ENCODE measurements around the gene VCP. TPM values are rescaled to one million over a fixed set of nuclear protein-coding genes. Genes with fewer than 3 reads are reported as not detected.

The VCP gene
- total RNA-seq, 3 donors from 2014 or later (not counting 1 experiment from before 2014, with no cell fraction given): 303 to 338 (median 322) TPM

DNA sequence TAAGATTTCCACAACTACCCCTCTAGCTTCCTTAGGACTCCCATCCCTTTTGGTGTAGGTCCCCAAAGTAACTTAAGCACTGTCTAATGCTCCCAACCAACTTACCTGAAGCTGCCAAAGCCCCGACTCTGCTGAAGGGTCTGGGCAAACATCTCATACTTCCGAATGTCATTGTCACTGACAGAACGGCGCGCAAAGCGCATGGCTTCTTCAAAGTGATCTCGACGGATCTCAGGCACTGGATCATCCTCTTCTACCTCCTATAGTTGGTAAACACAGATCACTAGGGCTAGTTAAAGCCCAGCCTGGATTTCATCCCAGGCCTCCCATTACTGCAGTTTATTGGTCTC is 15.2 kb downstream of the VCP start:
- H3K27me3 ChIP-seq (ENCODE audit: control insufficient read depth, insufficient read depth, low read length): no peaks in the 10 kb centered on the region
- Mint-ChIP-seq H3K36me3 (peaks cover 37% of the 10 kb centered on the region), H3K27me3 (ENCODE audit: low read depth in 2 of 2) (no peaks in the 10 kb centered on the region), H3K4me1 (peaks cover 4 to 5% of the 10 kb centered on the region in 2 donors), H3K9me3 (no peaks in the 10 kb centered on the region), H3K27ac (peak overlapping the region; percentile 63 to 73), H3K4me3 (no peak overlapping the region)
- peaks cover 75% of the 10 kb centered on the region for H3K36me3 ChIP-seq (ENCODE audit: control insufficient read depth, insufficient read depth, low read length)
- DNase-seq: no peak
- peak in 1 of 3 donors; percentile 2 for ATAC-seq
- H3K4me3 ChIP-seq (ENCODE audit: low read length): no peak overlapping the region
- intact Hi-C loops (cut with micrococcal nuclease): no loop called here
- TF ChIP-seq, protein P1, sequence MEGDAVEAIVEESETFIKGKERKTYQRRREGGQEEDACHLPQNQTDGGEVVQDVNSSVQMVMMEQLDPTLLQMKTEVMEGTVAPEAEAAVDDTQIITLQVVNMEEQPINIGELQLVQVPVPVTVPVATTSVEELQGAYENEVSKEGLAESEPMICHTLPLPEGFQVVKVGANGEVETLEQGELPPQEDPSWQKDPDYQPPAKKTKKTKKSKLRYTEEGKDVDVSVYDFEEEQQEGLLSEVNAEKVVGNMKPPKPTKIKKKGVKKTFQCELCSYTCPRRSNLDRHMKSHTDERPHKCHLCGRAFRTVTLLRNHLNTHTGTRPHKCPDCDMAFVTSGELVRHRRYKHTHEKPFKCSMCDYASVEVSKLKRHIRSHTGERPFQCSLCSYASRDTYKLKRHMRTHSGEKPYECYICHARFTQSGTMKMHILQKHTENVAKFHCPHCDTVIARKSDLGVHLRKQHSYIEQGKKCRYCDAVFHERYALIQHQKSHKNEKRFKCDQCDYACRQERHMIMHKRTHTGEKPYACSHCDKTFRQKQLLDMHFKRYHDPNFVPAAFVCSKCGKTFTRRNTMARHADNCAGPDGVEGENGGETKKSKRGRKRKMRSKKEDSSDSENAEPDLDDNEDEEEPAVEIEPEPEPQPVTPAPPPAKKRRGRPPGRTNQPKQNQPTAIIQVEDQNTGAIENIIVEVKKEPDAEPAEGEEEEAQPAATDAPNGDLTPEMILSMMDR (IDR thresholded peaks at IDR 0.05): no peak
- no peaks in the 10 kb centered on the region for H3K4me1 ChIP-seq (ENCODE audit: control insufficient read depth, insufficient read depth, low read length)
- H3K9me3 ChIP-seq (ENCODE audit: control insufficient read depth, insufficient read depth, low read length): no peaks in the 10 kb centered on the region
- WGBS (ENCODE audit: insufficient coverage): 99% methylated on average over 8 of the region's 8 CpGs
- H3K27ac ChIP-seq (ENCODE audit: low read length): no peak overlapping the region

DNA sequence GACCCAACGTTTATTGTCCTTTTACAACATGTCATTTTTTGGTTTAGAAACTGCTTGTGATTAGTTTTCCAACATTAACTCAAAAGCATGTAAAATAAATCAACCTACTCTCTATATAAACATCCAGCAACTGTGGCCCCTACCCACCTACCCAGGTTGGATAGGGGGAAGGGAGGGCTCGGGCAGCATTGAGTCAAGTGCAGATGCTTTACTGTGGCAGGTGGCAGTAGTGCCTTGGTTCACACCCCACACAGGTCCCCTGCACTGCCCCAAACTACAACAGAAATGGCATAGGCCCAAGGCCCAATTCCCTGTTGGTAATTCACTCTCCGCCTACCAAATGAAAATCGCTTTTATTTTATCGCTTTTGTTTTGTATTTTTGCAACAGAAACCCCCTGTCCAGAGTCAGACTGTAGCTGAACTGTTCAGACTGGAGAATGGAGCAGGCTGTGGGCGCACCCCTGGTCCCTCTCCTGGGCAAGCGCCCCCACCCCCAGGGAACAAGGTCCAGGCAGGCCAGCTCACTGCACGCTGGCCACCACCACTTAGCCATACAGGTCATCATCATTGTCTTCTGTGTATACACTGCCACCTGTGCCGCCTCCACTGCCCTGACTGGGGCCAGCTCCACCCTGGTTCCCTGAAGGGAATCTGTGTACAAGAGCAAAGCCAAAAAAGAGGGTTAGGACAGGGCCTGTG is 15.7 kb downstream of the VCP start:
- Histone ChIP-seq H3K9me3 (ENCODE audit: control insufficient read depth, insufficient read depth, low read length) (no peaks in the 10 kb centered on the region), H3K27me3 (ENCODE audit: control insufficient read depth, insufficient read depth, low read length) (no peaks in the 10 kb centered on the region), H3K4me3 (ENCODE audit: low read length) (no peak overlapping the region), H3K36me3 (ENCODE audit: control insufficient read depth, insufficient read depth, low read length) (peaks cover 72% of the 10 kb centered on the region), H3K27ac (ENCODE audit: low read length) (no peak overlapping the region), H3K4me1 (ENCODE audit: control insufficient read depth, insufficient read depth, low read length) (no peaks in the 10 kb centered on the region)
- ATAC-seq: peak in 2 of 3 donors; percentile 29 to 30
- Mint-ChIP-seq H3K36me3 (peaks cover 36% of the 10 kb centered on the region), H3K9me3 (no peaks in the 10 kb centered on the region), H3K27ac (peak overlapping the region; percentile 63 to 73), H3K4me1 (peaks cover 4 to 5% of the 10 kb centered on the region in 2 donors), H3K27me3 (ENCODE audit: low read depth in 2 of 2) (no peaks in the 10 kb centered on the region), H3K4me3 (no peak overlapping the region)
- TF ChIP-seq, protein P1 (IDR thresholded peaks at IDR 0.05): no peak
- WGBS (ENCODE audit: insufficient coverage): 98% methylated on average over 8 of the region's 9 CpGs
- intact Hi-C loops (cut with micrococcal nuclease): no loop called here
- DNase-seq: no peak

GRCh38 chr9:35054871-35055644 is 17.4 kb downstream of the VCP start:
- peaks cover 55% of the 10 kb centered on the region for H3K36me3 ChIP-seq (ENCODE audit: control insufficient read depth, insufficient read depth, low read length)
- TF ChIP-seq, protein P1 (IDR thresholded peaks at IDR 0.05): no peak
- Mint-ChIP-seq H3K27ac (peak overlapping the region in 1 of 2 donors; percentile 24), H3K4me1 (peaks cover 9 to 11% of the 10 kb centered on the region in 2 donors), H3K36me3 (peaks cover 29% of the 10 kb centered on the region), H3K27me3 (ENCODE audit: low read depth in 2 of 2) (no peaks in the 10 kb centered on the region), H3K9me3 (no peaks in the 10 kb centered on the region), H3K4me3 (no peak overlapping the region)
- no peaks in the 10 kb centered on the region for H3K9me3 ChIP-seq (ENCODE audit: control insufficient read depth, insufficient read depth, low read length)
- no peaks in the 10 kb centered on the region for H3K4me1 ChIP-seq (ENCODE audit: control insufficient read depth, insufficient read depth, low read length)
- intact Hi-C loops (cut with micrococcal nuclease): no loop called here
- no peak overlapping the region for H3K4me3 ChIP-seq (ENCODE audit: low read length)
- DNase-seq (no peak), ATAC-seq (no peak)
- H3K27me3 ChIP-seq (ENCODE audit: control insufficient read depth, insufficient read depth, low read length): no peaks in the 10 kb centered on the region
- 96% methylated on average over 14 of the region's 14 CpGs for WGBS (ENCODE audit: insufficient coverage)
- H3K27ac ChIP-seq (ENCODE audit: low read length): no peak overlapping the region
